CD4-positive, alpha-beta T cell (primary cell): ENCODE data around the gene LDHA. TPM values are rescaled to one million over a fixed set of nuclear protein-coding genes. Genes with fewer than 3 reads are reported as not detected.

ENCODE experiments used
- ATAC-seq: fragments of 200-7000 bp; cut with Tn5 transposase; one replicate; pipeline ENCODE4 v1.10.0; 2022; ENCODE audit warnings: mild to moderate bottlenecking; ENCODE audit not compliant: poor library complexity
- CTCF ChIA-PET: fragments of 350-600 bp; sonication (Branson Sonifier 250); formaldehyde crosslinking; loops from one replicate; lab custom pipeline; 2021; ENCODE audit warnings: antibody characterized with exemption, inconsistent platforms; lab: Charles Lee
- POLR2A ChIA-PET: fragments of 350-600 bp; sonication (Branson Sonifier 250); formaldehyde crosslinking; loops from one replicate; lab custom pipeline; 2021; ENCODE audit warnings: antibody characterized with exemption, inconsistent platforms; lab: Charles Lee
- DNase-seq, 14 experiments: peaks; one replicate each; pipeline ENCODE4 v3.0.0-alpha.2; 2013 to 2020; ENCODE audit warnings: mixed read lengths in 2 of 14
- H3K27ac ChIP-seq, 2 donors: one replicate each; pipeline versions ENCODE4 v1.5.1 to v1.7.0; 2013; ENCODE audit warnings: low read length in 2 of 2, low read depth in 1 of 2, mild to moderate bottlenecking in 1 of 2
- H3K27me3 ChIP-seq, 2 experiments: 1 replicate in 1 of 2; 2 replicates in 1 of 2; pipeline versions ENCODE4 v1.6.1 to v1.7.0; 2013; ENCODE audit warnings: low read length in 2 of 2, control low read depth in 1 of 2, mild to moderate bottlenecking in 1 of 2, moderate library complexity in 1 of 2; ENCODE audit not compliant: insufficient read depth in 2 of 2, control insufficient read depth in 1 of 2
- H3K36me3 ChIP-seq: one replicate; pipeline ENCODE4 v1.6.1; 2013; ENCODE audit warnings: low read length, control low read depth; ENCODE audit not compliant: insufficient read depth
- H3K4me1 ChIP-seq: one replicate; pipeline ENCODE4 v1.6.1; 2013; ENCODE audit warnings: low read length, control low read depth; ENCODE audit not compliant: insufficient read depth
- H3K4me3 ChIP-seq: one replicate; pipeline ENCODE4 v1.5.1; 2013; ENCODE audit warnings: mild to moderate bottlenecking, low read length, moderate library complexity
- H3K9me3 ChIP-seq, 2 experiments: 1 replicate in 1 of 2; 2 replicates in 1 of 2; pipeline versions ENCODE4 v1.6.1 to v1.7.0; 2013; ENCODE audit warnings: low read length in 2 of 2, mild to moderate bottlenecking in 2 of 2, control low read depth in 1 of 2, moderate library complexity in 1 of 2; ENCODE audit not compliant: control insufficient read depth in 1 of 2, insufficient read depth in 1 of 2
- H3K27ac Mint-ChIP-seq: one replicate; pipeline ENCODE4 v1.8.0; 2020; ENCODE audit warnings: mixed read lengths
- H3K27me3 Mint-ChIP-seq: one replicate; pipeline ENCODE4 v1.8.0; 2021; ENCODE audit warnings: mixed read lengths
- H3K36me3 Mint-ChIP-seq: one replicate; pipeline ENCODE4 v1.8.0; 2021; ENCODE audit warnings: low read depth, mixed read lengths
- H3K4me1 Mint-ChIP-seq: one replicate; pipeline ENCODE4 v1.8.0; 2021; ENCODE audit warnings: low read depth, mixed read lengths
- H3K4me3 Mint-ChIP-seq: one replicate; pipeline ENCODE4 v1.8.0; 2020; ENCODE audit warnings: mild to moderate bottlenecking, mixed read lengths
- H3K9me3 Mint-ChIP-seq: one replicate; pipeline ENCODE4 v1.8.0; 2020; ENCODE audit warnings: mixed read lengths
- CTCF ChIP-seq: fragments of 200-600 bp; IDR thresholded peaks from one replicate; pipeline ENCODE4 v1.8.0; 2022; ENCODE audit warnings: antibody characterized with exemption, mild to moderate bottlenecking
- intact Hi-C, 2 experiments: fragments of 100-400 bp; cut with DNase I in 1 of 2; cut with micrococcal nuclease in 1 of 2; formaldehyde crosslinking; loops; one replicate each; pipeline versions ENCODE4 v1.15.1 to v1.9.0; 2023 to 2025; cut with DNase I, micrococcal nuclease
- polyA plus RNA-seq, 2 donors: library from polyadenylated mRNA; unstranded; fragments of 120-200 nt; gene quantifications; one replicate each; pipeline ENCODE4 v1.2.1, GENCODE V29; 2013
- total RNA-seq, 174 experiments: library from RNA in 2 of 174; stranded (reverse) in 2 of 174; gene quantifications; one replicate each; pipeline ENCODE4 v1.2.3 and lab custom pipeline; 2021 to 2026

Gene LDHA
- 100 to 1,000 TPM; 317 to 324 TPM for total RNA-seq
- 320 TPM for polyA plus RNA-seq (2013, experiment 1 of 2)
- 298 TPM for polyA plus RNA-seq (2013, experiment 2 of 2)
- 89.2 to 3,090 (median 330) reads per million in 172 experiments for total RNA-seq (lab: John Stamatoyannopoulos, UW)

DNA sequence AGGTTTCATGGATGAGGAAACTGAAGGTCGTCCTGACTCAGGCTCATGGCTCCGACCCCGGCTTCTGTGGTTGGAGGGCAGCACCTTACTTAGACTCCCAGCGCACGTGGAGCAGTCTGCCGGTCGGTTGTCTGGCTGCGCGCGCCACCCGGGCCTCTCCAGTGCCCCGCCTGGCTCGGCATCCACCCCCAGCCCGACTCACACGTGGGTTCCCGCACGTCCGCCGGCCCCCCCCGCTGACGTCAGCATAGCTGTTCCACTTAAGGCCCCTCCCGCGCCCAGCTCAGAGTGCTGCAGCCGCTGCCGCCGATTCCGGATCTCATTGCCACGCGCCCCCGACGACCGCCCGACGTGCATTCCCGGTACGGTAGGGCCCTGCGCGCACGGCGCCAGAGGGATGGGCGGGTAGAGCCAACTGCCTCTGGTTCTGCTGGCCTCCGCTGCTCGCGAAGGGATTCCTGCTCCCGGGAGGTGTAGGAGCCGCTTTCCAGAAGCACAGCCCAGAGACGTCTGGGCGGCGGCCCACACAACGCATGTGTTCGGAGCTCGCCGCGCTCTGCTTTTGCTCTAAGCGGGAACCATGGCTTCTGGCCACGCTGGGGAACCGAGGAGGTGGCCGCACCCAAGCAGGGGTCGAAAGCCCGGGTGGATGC, at the start of gene LDHA:
Gene LDHA, plus strand, starts transcription at position 289 of the 653 bp plus-strand sequence. CDS start 2,280 bp downstream, outside the sequence.
- Mint-ChIP-seq H3K9me3 (no peaks in the 10 kb centered on the region), H3K36me3 (peaks cover 50% of the 10 kb centered on the region), H3K27ac (peak within 1 kb of the TSS; percentile 99), H3K4me1 (peaks cover 59% of the 10 kb centered on the region), H3K27me3 (no peaks in the 10 kb centered on the region), H3K4me3 (peak within 1 kb of the TSS; percentile 99)
- peaks cover 50% of the 10 kb centered on the region for H3K4me1 ChIP-seq
- ATAC-seq (peak; percentile 78), DNase-seq (peak; percentile 98 to 99 (median 99))
- ChIA-PET POLR2A (interaction anchor here (0.8 to 5.4 kb wide), 25 partner anchors 10 to 1656 kb away, joined by 3 to 148 read pairs (median 5); partner anchors contain the start of genes C11orf58, GTF2H1, HPS5 and LDHC), CTCF (interaction anchor here (2.2 kb wide), 1 partner anchor 11 kb away, joined by 13 read pairs; no protein-coding TSS in a partner anchor)
- peaks cover 28% of the 10 kb centered on the region for H3K36me3 ChIP-seq
- H3K9me3 ChIP-seq = no peaks in the 10 kb centered on the region
- intact Hi-C loops = loop anchor here (1.0 to 10.0 kb wide), 8 partner anchors 11 to 1660 kb away; partner anchors contain the start of genes GTF2H1 (in 2 of the 2), HPS5 (in 2 of the 2), C11orf58 (in 1 of the 2) and SPTY2D1 (in 1 of the 2)
- H3K4me3 ChIP-seq = peak within 1 kb of the TSS; percentile 100
- no peak for TF ChIP-seq CTCF
- H3K27me3 ChIP-seq = no peaks in the 10 kb centered on the region
- H3K27ac ChIP-seq = peak within 1 kb of the TSS; percentile 89 to 90

DNA sequence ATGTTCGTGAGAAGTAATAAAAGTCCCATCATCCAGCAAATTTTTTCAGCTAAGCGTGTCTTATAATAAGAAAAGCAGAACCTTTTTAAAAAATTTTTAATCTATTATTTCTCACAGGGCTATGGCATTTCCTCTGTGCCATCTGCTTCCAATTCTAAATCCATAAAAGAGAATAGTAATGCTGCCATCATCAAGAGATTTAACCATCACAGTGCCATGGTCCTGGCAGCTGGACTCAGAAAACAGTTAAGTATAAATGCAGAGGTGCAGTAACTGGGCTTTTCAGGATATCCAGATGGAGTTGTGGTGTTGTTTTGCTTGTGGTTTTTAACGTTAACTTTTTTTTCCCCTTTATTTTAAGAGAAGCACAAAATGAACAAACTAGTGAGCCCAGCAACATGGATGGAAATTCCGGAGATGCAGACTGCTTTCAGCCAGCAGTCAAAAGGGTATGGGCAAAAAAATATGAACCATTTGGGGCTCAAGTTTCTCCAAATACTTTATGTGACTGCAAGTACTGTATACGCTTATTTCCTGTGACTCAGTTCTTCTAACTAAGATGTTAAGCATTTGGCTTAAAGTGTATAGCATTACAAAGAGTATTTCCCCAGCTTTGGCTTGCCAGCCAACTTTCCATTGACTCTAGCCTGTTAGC, 46.8 kb upstream of the LDHA start:
- no peak for TF ChIP-seq CTCF
- Mint-ChIP-seq H3K36me3 (peaks cover 85% of the 10 kb centered on the region), H3K4me1 (peaks cover 17% of the 10 kb centered on the region), H3K27ac (peak overlapping the region; percentile 75), H3K4me3 (no peak overlapping the region), H3K27me3 (no peaks in the 10 kb centered on the region), H3K9me3 (no peaks in the 10 kb centered on the region)
- no peak for DNase-seq
- H3K9me3 ChIP-seq = no peaks in the 10 kb centered on the region
- intact Hi-C loops = no loop called here
- H3K4me3 ChIP-seq = no peak overlapping the region
- no peak for ATAC-seq
- POLR2A ChIA-PET = interaction anchor here (2.0 to 2.3 kb wide), 2 partner anchors 26 to 47 kb away, joined by 6 to 8 read pairs; partner anchors contain the start of genes GTF2H1, HPS5 and LDHA
- H3K4me1 ChIP-seq = no peaks in the 10 kb centered on the region
- CTCF ChIA-PET = no interaction called here
- peaks cover 59% of the 10 kb centered on the region for H3K36me3 ChIP-seq
- H3K27ac ChIP-seq = no peak overlapping the region
- no peaks in the 10 kb centered on the region for H3K27me3 ChIP-seq

DNA sequence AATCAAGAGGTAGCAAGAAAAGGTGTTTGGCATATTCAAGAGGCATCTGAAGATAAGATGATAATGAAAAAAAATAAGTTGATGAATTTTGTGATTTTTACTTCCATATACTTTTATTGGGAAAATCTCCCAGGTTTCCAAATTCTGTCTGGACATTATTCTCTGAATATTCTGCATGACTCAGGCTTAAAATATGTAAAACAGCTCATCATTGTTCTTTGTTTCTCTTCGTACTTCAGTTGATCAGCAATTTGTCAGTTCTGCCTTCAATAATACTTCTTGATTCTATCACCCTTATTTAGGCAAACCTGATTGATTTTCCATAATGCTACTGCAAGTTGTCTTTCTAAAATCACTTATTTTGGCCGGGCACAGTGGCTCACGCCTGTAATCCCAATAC, 41.8 kb upstream of the LDHA start:
- DNase-seq = no peak
- peaks cover 90% of the 10 kb centered on the region for H3K36me3 Mint-ChIP-seq
- Histone ChIP-seq H3K9me3 (no peaks in the 10 kb centered on the region), H3K27me3 (no peaks in the 10 kb centered on the region), H3K27ac (no peak overlapping the region), H3K4me1 (no peaks in the 10 kb centered on the region), H3K36me3 (peaks cover 55% of the 10 kb centered on the region), H3K4me3 (no peak overlapping the region)
- no peak for ATAC-seq
- ChIA-PET CTCF (interaction anchor here (1.2 kb wide), 1 partner anchor 109 kb away, joined by 3 read pairs; no protein-coding TSS in a partner anchor), POLR2A (no interaction called here)
- H3K4me3 Mint-ChIP-seq = no peak overlapping the region
- H3K27me3 Mint-ChIP-seq = no peaks in the 10 kb centered on the region
- H3K4me1 Mint-ChIP-seq = peaks cover 10% of the 10 kb centered on the region
- H3K9me3 Mint-ChIP-seq = no peaks in the 10 kb centered on the region
- H3K27ac Mint-ChIP-seq = no peak overlapping the region
- intact Hi-C loops = no loop called here
- TF ChIP-seq CTCF = no peak
